GM23338 (cell line): ENCODE measurements around the gene SLC43A3.

Experiments
- CTCF ChIP-seq, 2 experiments: fragments of 200-600 bp in 1 of 2; sonication (generic) in 1 of 2; conservative IDR thresholded peaks; 2 replicates each; pipeline versions ENCODE4 v1.5.1 to v1.6.1; 2016 to 2017; ENCODE audit warnings: antibody characterized with exemption in 2 of 2, low read depth in 2 of 2, mild to moderate bottlenecking in 2 of 2, moderate library complexity in 1 of 2
- EZH2 ChIP-seq: fragments of 200-600 bp; sonication (generic); IDR thresholded peaks from one replicate; pipeline ENCODE4 v1.8.0; 2017; ENCODE audit warnings: antibody characterized with exemption, mild to moderate bottlenecking, low read depth; ENCODE audit not compliant: unreplicated experiment
- EZH2phosphoT487 ChIP-seq: fragments of 200-600 bp; sonication (generic); IDR thresholded peaks from one replicate; pipeline ENCODE4 v1.8.1; 2018; ENCODE audit warnings: antibody characterized with exemption; ENCODE audit not compliant: unreplicated experiment
- POLR2AphosphoS5 ChIP-seq: IDR thresholded peaks from 2 replicates; pipeline ENCODE4 v1.6.1; 2016; ENCODE audit warnings: antibody characterized with exemption, low read depth

DNA sequence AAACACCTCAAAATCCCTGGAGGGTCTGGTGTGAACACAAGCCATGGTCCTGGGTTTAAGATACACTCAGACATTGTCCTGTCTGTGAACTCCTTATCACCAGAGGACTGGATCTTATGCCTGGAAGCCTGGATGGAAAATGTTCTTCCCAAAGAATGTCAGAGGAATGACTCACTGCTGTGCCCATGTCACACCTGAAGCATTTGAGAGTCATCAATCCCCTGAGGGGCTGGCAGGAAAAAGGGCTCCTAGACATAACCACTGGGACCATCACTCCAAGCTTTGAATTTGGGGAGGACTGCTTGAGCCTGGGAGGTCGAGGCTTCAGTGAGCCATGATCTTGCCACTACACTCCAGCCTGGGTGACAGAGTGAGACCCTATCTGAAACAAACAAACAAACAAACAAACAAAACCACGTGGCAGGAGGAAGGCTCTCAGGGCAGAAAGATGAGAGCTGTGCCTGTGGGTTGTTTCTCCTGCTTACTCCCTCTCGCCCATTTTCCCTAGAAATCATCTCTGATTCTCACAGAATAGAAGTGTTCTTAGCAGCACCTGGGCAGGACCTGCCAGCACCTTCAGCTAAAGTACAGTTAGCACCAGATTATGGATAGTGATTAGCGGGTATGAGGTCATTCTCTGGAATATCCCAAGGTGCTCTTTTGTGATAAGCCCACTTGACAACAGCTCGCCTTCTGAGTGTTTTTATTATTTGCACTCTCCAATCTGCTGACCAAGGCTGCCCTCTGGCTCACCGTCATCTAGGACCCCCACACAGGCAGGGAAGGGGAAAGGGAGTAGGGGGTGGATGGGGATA is 24.5 kb downstream of the SLC43A3 start:
- TF ChIP-seq CTCF (conservative IDR thresholded peaks at IDR 0.05; ENCODE audit: low read depth in 2 of 2): no peak
- no peak for TF ChIP-seq EZH2
- TF ChIP-seq EZH2phosphoT487: no peak
- TF ChIP-seq POLR2AphosphoS5: no peak
